Fibroblast of skin of left quadriceps (primary cell): ENCODE data around the gene PAFAH2.
"Not testable (repeated sequence)": the region's sequence is repeated elsewhere in the genome, so short reads cannot be mapped to it uniquely, and the experiment has no call there.

Source experiments
- DNase-seq, 2 experiments: peaks; one replicate each; pipeline ENCODE4 v3.0.0-alpha.2; 2013; ENCODE audit warnings: low read depth in 2 of 2

Gene PAFAH2

GRCh38 chr1:25932811-25933400, 65.0 kb downstream of the PAFAH2 start:
- DNase-seq, result not testable (repeated sequence)

- DNase-seq, result no peak
Measured at GRCh38 chr1:25932321-25932720, 65.5 kb downstream of the PAFAH2 start.

- no peak for DNase-seq
Measured at GRCh38 chr1:25929016-25929415, 68.8 kb downstream of the PAFAH2 start.

- no peak for DNase-seq
Measured at GRCh38 chr1:25927521-25928265, 70.2 kb downstream of the PAFAH2 start.

GRCh38 chr1:25926731-25927496, 70.9 kb downstream of the PAFAH2 start:
- no peak for DNase-seq

GRCh38 chr1:25924454-25924853, 73.4 kb downstream of the PAFAH2 start:
- DNase-seq, result no peak

GRCh38 chr1:25922971-25923552, 74.8 kb downstream of the PAFAH2 start:
- DNase-seq, result no peak

- DNase-seq, result no peak
Measured at GRCh38 chr1:25922056-25922970, 75.5 kb downstream of the PAFAH2 start.

- no peak for DNase-seq
Measured at GRCh38 chr1:25918615-25919014, 79.2 kb downstream of the PAFAH2 start.

GRCh38 chr1:25917996-25918395, 79.9 kb downstream of the PAFAH2 start:
- no peak for DNase-seq

- DNase-seq, result no peak
Measured at GRCh38 chr1:25916460-25916859, 81.4 kb downstream of the PAFAH2 start.

- DNase-seq, result no peak
Measured at GRCh38 chr1:25914074-25914995, 83.5 kb downstream of the PAFAH2 start.

- DNase-seq, result no peak
Measured at GRCh38 chr1:25913206-25913605, 84.7 kb downstream of the PAFAH2 start.

GRCh38 chr1:25912076-25912831, 85.6 kb downstream of the PAFAH2 start:
- peak; percentile 59 to 62 for DNase-seq

GRCh38 chr1:25911162-25911561, 86.7 kb downstream of the PAFAH2 start:
- DNase-seq, result no peak
